Stimulated activated CD8-positive, alpha-beta memory T cell treated with anti-CD3 and anti-CD28 coated beads, Interleukin-4, amount 100 ng/mL, for 4 hours (primary cell): ENCODE measurements around the gene ALOX15.
"Not testable (repeated sequence)": the region's sequence is repeated elsewhere in the genome, so short reads cannot be mapped to it uniquely, and the experiment has no call there.

ENCODE experiments used
- DNase-seq, 2 donors: peaks; one replicate each; pipeline ENCODE4 v3.0.0-alpha.2; 2020; ENCODE audit warnings: low read depth in 2 of 2, low spot score in 1 of 2

ALOX15 gene

GRCh38 chr17:4620531-4621101 lies 20.9 kb downstream of the ALOX15 start:
- no peak for DNase-seq

- DNase-seq: no peak
Measured at GRCh38 chr17:4617590-4618351, 23.7 kb downstream of the ALOX15 start.

GRCh38 chr17:4617090-4617489 lies 24.4 kb downstream of the ALOX15 start:
- no peak for DNase-seq

GRCh38 chr17:4616476-4616875 lies 25.0 kb downstream of the ALOX15 start:
- DNase-seq: no peak

DNA sequence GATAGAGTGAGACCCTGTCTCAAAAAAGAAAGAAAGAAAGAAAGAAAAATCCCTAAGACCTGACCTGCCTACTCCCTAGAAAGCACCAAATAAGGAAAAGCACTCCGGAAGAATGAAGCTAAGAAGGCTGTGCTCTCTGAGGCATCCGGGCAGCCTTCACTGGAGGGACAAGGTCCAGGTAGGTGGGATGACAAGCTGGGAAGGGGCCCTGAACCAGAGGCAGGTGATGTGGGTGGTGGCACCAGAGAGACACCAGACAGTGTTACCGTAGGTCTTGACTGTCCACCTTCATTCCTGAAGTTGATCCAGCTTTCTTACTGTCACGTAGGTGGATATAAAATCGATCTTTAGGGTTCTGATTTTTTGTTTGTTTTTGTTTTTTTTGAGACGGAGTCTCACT lies 30.8 kb downstream of the ALOX15 start:
- DNase-seq: no peak

DNA sequence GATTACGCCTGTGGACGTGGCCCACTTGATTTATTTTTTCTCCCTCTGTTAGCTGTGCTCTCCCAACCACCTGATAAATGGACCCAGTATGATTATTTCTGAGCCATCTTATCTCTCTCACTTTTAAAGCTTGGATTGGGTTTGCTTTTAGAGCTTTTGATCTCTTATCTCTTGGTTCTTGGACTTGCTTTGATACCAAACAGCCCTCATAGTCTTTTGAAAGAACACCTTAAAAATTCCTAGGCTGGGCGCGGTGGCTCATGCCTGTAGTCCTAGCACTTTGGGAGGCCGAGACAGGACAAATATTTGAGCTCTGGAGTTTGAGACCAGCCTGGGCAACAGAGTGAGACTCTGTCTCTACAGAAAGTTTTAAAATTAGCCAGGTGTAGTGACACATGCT lies 31.3 kb downstream of the ALOX15 start:
- no peak for DNase-seq

- no peak for DNase-seq
Measured at GRCh38 chr17:4609761-4610160, 31.7 kb downstream of the ALOX15 start.

GRCh38 chr17:4607773-4608187 lies 33.7 kb downstream of the ALOX15 start:
- no peak for DNase-seq

DNA sequence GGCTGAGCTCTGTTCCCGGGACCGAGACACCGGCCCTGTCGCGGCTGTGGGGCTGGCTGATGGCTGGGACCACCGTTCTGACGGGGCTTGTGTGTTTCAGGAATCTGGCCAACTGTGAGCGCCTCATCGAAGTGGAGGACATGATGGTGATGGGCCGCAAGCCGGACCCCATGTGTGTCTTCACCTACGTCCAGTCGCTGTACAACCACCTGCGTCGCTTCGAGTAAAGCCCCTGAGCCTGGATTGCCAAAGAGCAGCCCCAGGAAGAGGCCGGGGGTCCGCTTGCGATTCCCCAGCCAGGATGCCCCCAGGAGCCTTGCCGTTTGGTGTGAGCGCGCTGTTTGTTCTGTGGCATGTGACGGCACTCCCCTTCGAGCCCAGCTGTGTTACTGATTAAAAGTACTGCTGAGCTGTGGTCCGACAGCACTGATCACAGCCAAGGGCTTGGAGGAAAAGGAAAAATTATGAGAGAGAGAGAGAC lies 34.2 kb downstream of the ALOX15 start:
- no peak for DNase-seq

DNA sequence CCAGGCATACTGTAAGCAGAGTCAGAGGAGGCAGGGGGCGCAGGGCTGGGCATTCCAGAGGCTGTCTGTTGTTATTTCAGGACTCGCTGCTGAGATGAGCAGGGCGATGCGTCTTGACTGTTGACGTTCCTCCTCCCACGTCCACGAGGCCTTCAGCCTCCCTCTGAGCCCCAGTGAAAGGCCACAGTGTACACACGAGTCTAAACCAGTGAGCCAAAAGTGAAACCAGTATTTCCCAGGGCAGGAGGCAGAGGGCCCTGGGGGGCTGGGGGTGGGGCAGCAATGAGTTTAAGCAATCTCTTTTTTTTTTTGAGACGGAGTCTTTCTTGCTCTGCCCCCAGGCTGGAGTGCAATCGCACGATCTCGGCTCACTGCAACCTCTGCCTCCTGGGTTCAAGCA lies 35.7 kb downstream of the ALOX15 start:
- no peak for DNase-seq

- DNase-seq: not testable (repeated sequence)
Measured at GRCh38 chr17:4604736-4605135, 36.7 kb downstream of the ALOX15 start.

DNA sequence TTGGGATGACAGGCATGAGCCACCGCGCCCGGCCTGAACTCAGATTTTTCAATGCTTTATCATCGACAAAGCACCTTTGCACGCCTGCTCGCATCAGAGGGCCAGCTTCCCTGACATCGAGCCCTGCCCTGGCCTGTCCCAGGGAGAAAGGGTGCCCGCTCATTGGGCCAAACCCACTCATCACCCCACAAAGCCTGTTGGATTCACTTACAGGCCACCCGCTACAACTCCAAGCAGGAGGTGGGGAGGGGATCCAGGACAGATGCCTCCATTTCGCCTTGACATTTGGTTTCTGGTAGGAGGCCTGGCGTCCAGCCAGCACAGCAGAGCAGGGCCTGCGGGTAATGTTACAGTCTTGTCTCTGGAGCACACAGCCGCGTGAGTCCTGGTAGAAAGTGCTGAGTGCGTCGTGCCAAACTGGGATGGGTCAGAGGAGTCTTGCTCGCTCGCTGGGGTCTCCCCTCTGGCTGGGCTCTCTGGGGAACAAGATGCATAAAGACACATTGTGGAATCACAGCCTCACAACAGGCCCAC lies 37.3 kb downstream of the ALOX15 start:
- DNase-seq: no peak

DNA sequence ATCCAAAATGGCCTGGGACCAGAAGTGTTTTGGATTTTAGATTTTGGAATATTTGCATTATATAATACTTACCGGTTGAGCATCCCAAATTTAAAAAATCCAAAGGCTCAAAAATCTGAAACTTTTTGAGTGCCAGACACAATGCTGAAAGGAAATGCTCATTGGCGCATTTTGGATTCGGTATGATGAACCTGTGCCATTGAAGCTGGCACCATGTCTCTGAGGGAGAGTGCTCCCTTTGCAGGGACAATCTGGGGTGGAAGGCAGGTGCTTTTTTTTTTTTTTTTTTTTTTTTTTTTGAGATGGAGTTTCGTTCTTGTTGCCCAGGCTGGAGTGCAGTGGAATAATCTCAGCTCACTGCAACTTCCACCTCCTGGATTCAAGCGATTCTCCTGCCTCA lies 39.4 kb downstream of the ALOX15 start:
- no peak for DNase-seq

DNA sequence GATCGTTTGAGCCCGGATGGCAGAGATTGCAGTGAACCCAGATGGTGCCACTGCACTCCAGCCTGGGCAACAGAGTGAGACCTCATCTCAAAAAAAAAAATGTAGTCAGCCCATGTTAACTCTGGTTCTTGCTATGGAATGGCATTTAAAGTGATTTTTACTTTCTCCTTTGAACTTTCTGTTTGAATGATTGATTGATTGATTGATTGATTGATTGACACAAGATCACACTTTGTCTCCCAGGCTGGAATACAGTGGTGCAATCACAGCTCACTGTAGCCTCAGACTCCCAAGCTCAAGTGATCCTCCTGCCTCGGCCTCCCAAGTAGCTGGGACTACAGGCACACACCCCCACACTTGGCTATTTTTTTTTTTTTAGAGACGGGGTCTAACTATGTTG lies 40.2 kb downstream of the ALOX15 start:
- DNase-seq: no peak

DNA sequence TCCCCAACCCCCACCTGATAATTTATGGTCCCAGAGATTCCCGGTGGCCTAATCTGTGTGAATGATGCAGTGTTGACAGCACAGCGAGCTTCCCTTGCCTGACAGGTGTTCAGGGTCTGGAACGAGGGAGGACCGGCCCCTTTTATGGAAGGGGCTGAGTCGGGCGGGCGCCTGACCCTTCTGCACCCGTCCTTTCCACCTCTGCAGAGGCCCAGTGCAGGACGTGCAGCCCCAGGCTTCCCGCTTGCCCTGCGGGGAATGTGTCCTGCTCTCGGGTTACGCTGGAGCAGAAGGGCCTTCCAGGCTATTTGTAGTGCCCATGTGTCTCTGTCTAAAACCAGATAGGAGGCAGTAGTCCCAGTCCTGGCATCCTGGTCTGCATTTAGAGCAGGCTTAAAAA lies 40.9 kb downstream of the ALOX15 start:
- DNase-seq: no peak

DNA sequence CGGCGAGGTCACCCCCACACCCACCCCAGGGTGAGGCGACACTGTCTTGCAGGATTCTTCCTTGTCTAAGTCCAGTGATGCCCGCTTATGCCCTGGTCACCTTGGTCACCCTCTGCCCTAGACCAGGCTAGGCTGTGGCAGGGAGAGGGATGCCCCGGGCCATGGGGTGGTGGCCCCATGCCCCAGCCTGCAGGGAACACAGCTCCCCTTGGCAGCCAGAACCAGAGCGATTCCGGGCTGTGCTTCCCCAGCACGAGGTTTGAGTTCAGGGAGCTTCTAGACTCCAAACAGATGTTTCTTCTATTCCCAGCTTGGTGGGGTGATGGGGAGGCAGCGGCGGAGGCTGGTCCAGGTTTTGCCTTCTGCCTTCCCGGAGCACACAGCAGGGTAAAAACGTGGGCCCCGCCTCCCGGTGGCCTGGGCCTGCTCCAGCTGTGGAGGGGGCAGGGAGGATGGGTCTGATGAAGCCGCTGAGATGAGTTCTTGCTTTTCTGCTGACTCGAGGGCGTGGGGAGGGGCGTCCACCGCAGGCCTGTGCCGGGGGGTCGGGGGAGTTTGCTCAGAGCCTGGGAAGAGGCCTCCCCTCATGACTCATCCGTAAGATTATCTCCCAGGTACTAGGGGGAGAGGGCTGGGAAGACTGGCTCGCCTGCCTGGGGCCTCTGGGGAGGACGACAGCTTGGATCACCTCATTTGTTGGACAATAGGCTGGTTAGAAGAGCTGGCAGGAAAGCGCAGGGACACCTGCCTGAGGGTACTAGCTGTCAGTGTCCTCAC lies 41.8 kb downstream of the ALOX15 start:
- DNase-seq: no peak

- DNase-seq: no peak
Measured at GRCh38 chr17:4598776-4599504, 42.5 kb downstream of the ALOX15 start.

DNA sequence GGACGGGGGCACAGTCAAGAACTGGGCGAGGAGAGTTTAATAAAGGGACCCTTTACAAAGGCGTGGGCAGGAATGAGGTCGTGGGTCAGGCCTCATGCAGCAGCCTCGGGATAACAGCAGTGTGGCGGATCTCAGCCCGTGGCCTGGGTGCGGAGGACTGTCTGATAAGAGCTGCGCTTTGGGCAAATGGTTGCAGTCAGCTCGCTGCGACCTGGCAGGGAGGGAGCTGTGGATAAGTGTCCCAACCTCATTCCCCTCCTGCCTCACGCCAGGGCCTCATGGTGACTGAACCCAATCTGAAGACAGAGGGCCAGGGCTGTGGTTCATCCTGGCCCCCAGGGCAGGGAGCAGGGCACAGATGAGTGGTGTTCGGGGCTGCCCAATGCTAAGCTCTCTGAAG lies 43.5 kb downstream of the ALOX15 start:
- no peak for DNase-seq

DNA sequence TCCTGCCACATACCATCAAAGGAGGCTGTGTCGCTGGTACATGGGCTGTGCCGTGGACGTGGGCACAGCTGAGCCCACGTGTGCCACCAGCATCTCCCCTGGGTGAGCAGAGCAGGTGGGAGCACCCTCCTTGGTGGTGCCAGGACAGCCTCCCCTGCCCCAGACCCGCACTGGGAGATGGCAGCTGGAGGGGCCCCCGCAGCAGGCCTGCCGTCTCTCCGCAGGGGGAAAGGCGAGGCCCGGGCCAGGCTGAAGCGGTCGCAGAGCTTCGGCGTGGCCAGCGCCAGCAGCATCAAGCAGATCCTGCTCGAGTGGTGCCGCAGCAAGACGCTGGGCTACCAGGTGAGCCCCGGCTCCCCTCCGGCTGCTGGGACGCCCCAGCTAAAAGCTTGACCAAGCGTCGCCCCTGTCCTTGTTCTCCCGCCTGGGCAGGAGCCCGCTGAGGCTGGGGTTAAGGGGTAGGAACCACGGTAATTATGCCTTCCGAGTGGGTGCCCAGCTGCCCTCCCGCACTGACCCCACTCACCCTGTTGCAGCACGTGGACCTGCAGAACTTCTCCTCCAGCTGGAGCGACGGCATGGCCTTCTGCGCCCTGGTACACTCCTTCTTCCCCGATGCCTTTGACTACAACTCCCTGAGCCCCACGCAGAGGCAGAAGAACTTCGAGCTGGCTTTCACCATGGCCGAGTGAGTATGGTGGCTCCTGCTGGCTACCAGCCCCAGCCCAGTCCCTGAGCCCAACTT lies 44.7 kb downstream of the ALOX15 start:
- DNase-seq: no peak

DNA sequence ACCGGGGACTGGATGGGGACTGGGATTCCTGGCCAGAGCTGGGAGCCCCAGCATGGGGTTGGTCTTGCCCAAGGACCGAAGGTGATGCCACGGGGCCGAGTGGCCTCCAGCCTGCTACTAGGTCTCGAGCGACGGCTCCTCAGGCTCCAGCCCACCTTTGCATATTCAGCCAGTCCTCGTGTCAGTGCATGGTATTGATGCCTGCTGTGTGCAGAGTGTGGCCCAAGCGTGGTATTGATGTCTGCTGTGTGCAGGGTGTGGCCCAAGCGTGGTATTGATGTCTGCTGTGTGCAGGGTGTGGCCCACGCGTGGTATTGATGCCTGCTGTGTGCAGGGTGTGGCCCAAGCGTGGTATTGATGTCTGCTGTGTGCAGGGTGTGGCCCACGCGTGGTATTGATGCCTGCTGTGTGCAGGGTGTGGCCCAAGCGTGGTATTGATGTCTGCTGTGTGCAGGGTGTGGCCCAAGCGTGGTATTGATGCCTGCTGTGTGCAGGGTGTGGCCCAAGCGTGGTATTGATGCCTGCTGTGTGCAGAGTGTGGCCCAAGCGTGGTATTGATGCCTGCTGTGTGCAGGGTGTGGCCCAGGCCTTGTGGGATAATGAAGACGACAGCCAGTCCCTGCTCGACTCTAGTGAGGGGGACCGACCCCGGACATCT lies 45.7 kb downstream of the ALOX15 start:
- not testable (repeated sequence) for DNase-seq
